ENCODE measurements around the gene TFE3.

Gene TFE3

GRCh38 chrX:49059681-49060085, 16.5 kb upstream of the TFE3 start:
- DNase-seq = no peak

- no peak for DNase-seq
Measured at GRCh38 chrX:49059201-49059600, 16.0 kb upstream of the TFE3 start.

GRCh38 chrX:49058794-49059193, 15.6 kb upstream of the TFE3 start, which contains the start of gene CCDC120:
CCDC120 (plus strand) TSS chrX:49058999; CDS start chrX:49062042, 3,043 bp downstream.
- no peak for DNase-seq

GRCh38 chrX:49054073-49054762, 11.1 kb upstream of the TFE3 start:
- no peak for DNase-seq

- peak; percentile 40 for DNase-seq
Measured at GRCh38 chrX:49053223-49054072, 10.3 kb upstream of the TFE3 start.

- DNase-seq = no peak
Measured at GRCh38 chrX:49043987-49044281, 777 bp upstream of the TFE3 start.

GRCh38 chrX:49042581-49043219, 457 bp downstream of the TFE3 start:
- no peak for DNase-seq

- DNase-seq = no peak
Measured at GRCh38 chrX:49041744-49042580, 1.2 kb downstream of the TFE3 start.

- no peak for DNase-seq
Measured at GRCh38 chrX:49040376-49040955, 2.7 kb downstream of the TFE3 start.

GRCh38 chrX:49039598-49040375, 3.4 kb downstream of the TFE3 start:
- peak; percentile 17 for DNase-seq

- no peak for DNase-seq
Measured at GRCh38 chrX:49037883-49038475, 5.2 kb downstream of the TFE3 start.

- DNase-seq = no peak
Measured at GRCh38 chrX:49030283-49030682, 12.9 kb downstream of the TFE3 start.

GRCh38 chrX:49029876-49030275, 13.3 kb downstream of the TFE3 start:
- no peak for DNase-seq

- DNase-seq = no peak
Measured at GRCh38 chrX:49019599-49020249, 23.4 kb downstream of the TFE3 start.

GRCh38 chrX:49019050-49019449, 24.1 kb downstream of the TFE3 start:
- no peak for DNase-seq

- DNase-seq = no peak
Measured at GRCh38 chrX:49003696-49004095, 39.5 kb downstream of the TFE3 start.

- DNase-seq = peak; percentile 60
Measured at GRCh38 chrX:49002091-49002935, 40.8 kb downstream of the TFE3 start, which contains the start of gene GRIPAP1. GRIPAP1 (minus strand) TSS chrX:49002264; CDS start chrX:49002229, 35 bp downstream.

- peak; percentile 26 for DNase-seq
Measured at GRCh38 chrX:49001521-49002090, 41.6 kb downstream of the TFE3 start.

GRCh38 chrX:49000636-49001035, 42.5 kb downstream of the TFE3 start:
- no peak for DNase-seq

All from activated T-cell treated with anti-CD3 and anti-CD28 coated beads for 4 hours (primary cell).